ENCODE measurements around the gene ERICH6.

ERICH6 gene

DNA sequence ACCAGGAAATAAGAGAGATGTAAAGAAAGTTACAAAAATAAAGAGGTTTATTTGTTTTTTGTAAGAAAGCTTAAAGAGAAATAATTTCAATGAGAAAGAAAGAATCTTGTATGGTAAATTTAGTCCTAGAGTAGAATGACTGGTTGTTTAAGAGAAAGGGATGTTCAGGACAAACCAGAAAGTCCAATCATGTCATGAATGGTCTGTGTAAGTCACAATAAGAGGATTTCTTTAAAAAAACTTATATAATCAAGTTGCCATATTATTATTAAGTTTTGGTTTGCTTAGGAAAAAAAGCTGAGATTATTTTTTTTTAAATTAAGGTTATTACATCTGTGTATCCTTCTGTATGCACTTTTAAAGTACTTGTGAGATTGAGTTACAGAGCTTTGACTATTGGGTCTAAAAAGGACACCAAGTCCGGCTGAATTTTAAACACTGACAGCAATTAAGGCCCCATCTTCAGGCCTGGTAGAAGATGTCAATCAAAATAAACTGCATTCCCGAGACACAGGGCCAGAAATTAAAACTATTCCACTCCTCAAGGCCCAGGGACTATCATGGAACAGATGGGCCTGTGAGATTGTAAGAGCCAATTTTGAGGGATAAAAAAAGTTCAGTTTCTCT lies 12.2 kb downstream of the ERICH6 start:
- in situ Hi-C loops (cut with HindIII; ENCODE audit: low pct_unique_long_range_greater_than_20kb, low sequenced_read_pairs) = no loop called here
- no peak for DNase-seq (ENCODE audit: low read depth in 1 of 2, low spot score in 1 of 2)
- TF ChIP-seq JUND (IDR thresholded peaks at IDR 0.05; ENCODE audit: low read depth) = no peak

- no peak for DNase-seq (ENCODE audit: low read depth in 1 of 2, low spot score in 1 of 2)
- no peak for TF ChIP-seq JUND (IDR thresholded peaks at IDR 0.05; ENCODE audit: low read depth)
- in situ Hi-C loops (cut with HindIII; ENCODE audit: low pct_unique_long_range_greater_than_20kb, low sequenced_read_pairs) = no loop called here
These were observed 16.1 kb downstream of the ERICH6 start for GRCh38 chr3:150687613-150688012.

GRCh38 chr3:150682824-150683223 lies 20.9 kb downstream of the ERICH6 start:
- TF ChIP-seq JUND (IDR thresholded peaks at IDR 0.05; ENCODE audit: low read depth) = no peak
- no peak for DNase-seq (ENCODE audit: low read depth in 1 of 2, low spot score in 1 of 2)
- in situ Hi-C loops (cut with HindIII; ENCODE audit: low pct_unique_long_range_greater_than_20kb, low sequenced_read_pairs) = no loop called here

- in situ Hi-C loops (cut with HindIII; ENCODE audit: low pct_unique_long_range_greater_than_20kb, low sequenced_read_pairs) = no loop called here
- DNase-seq (ENCODE audit: low read depth in 1 of 2, low spot score in 1 of 2) = no peak
- TF ChIP-seq JUND (IDR thresholded peaks at IDR 0.05; ENCODE audit: low read depth) = no peak
These were observed 21.4 kb downstream of the ERICH6 start for GRCh38 chr3:150682279-150682678.

- in situ Hi-C loops (cut with HindIII; ENCODE audit: low pct_unique_long_range_greater_than_20kb, low sequenced_read_pairs) = no loop called here
These were observed 22.7 kb downstream of the ERICH6 start for GRCh38 chr3:150681057-150681456.

GRCh38 chr3:150680562-150680961 lies 23.2 kb downstream of the ERICH6 start:
- in situ Hi-C loops (cut with HindIII; ENCODE audit: low pct_unique_long_range_greater_than_20kb, low sequenced_read_pairs) = no loop called here
- no peak for TF ChIP-seq JUND (IDR thresholded peaks at IDR 0.05; ENCODE audit: low read depth)
- no peak for DNase-seq (ENCODE audit: low read depth in 1 of 2, low spot score in 1 of 2)

More at GRCh38 chr3:150681057-150681456, 22.7 kb downstream of the ERICH6 start:
- no peak for TF ChIP-seq JUND (IDR thresholded peaks at IDR 0.05; ENCODE audit: low read depth)
- DNase-seq (ENCODE audit: low read depth in 1 of 2, low spot score in 1 of 2) = no peak

GRCh38 chr3:150675587-150675986 lies 28.1 kb downstream of the ERICH6 start:
- in situ Hi-C loops (cut with HindIII; ENCODE audit: low pct_unique_long_range_greater_than_20kb, low sequenced_read_pairs) = no loop called here
- no peak for DNase-seq (ENCODE audit: low read depth in 1 of 2, low spot score in 1 of 2)
- TF ChIP-seq JUND (IDR thresholded peaks at IDR 0.05; ENCODE audit: low read depth) = no peak

GRCh38 chr3:150673966-150674365 lies 29.8 kb downstream of the ERICH6 start:
- in situ Hi-C loops (cut with HindIII; ENCODE audit: low pct_unique_long_range_greater_than_20kb, low sequenced_read_pairs) = no loop called here
- DNase-seq (ENCODE audit: low read depth in 1 of 2, low spot score in 1 of 2) = no peak
- no peak for TF ChIP-seq JUND (IDR thresholded peaks at IDR 0.05; ENCODE audit: low read depth)

DNA sequence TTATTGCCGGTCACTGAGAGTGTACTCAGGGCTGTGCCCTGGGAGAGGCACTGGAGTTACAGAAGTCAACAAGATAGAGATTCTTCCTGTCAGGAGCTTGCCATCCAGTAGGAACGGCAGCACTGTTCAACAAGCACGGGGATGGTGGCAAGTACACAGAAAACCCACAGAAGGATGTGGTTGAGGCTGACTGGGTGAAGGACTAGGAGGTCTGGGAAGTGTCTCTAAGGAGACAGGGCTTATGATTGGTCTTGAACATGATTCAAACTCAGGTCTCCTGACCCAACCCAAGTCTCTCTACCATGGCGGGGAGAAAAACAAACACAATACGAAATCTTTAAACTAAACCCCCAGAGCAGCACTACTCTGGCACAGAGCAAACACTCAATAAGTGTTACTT lies 37.6 kb downstream of the ERICH6 start:
- no peak for TF ChIP-seq JUND (IDR thresholded peaks at IDR 0.05; ENCODE audit: low read depth)
- DNase-seq (ENCODE audit: low read depth in 1 of 2, low spot score in 1 of 2) = no peak
- in situ Hi-C loops (cut with HindIII; ENCODE audit: low pct_unique_long_range_greater_than_20kb, low sequenced_read_pairs) = no loop called here

- DNase-seq (ENCODE audit: low read depth in 1 of 2, low spot score in 1 of 2) = no peak
- in situ Hi-C loops (cut with HindIII; ENCODE audit: low pct_unique_long_range_greater_than_20kb, low sequenced_read_pairs) = no loop called here
- no peak for TF ChIP-seq JUND (IDR thresholded peaks at IDR 0.05; ENCODE audit: low read depth)
These were observed 40.3 kb downstream of the ERICH6 start for GRCh38 chr3:150663461-150663860.

- no peak for DNase-seq (ENCODE audit: low read depth in 1 of 2, low spot score in 1 of 2)
- in situ Hi-C loops (cut with HindIII; ENCODE audit: low pct_unique_long_range_greater_than_20kb, low sequenced_read_pairs) = no loop called here
- no peak for TF ChIP-seq JUND (IDR thresholded peaks at IDR 0.05; ENCODE audit: low read depth)
These were observed 41.1 kb downstream of the ERICH6 start for GRCh38 chr3:150662410-150663200.

- DNase-seq (ENCODE audit: low read depth in 1 of 2, low spot score in 1 of 2) = no peak
- no peak for TF ChIP-seq JUND (IDR thresholded peaks at IDR 0.05; ENCODE audit: low read depth)
- in situ Hi-C loops (cut with HindIII; ENCODE audit: low pct_unique_long_range_greater_than_20kb, low sequenced_read_pairs) = no loop called here
These were observed 47.4 kb downstream of the ERICH6 start for GRCh38 chr3:150656316-150656715.

- DNase-seq (ENCODE audit: low read depth in 1 of 2, low spot score in 1 of 2) = no peak
- TF ChIP-seq JUND (IDR thresholded peaks at IDR 0.05; ENCODE audit: low read depth) = no peak
- in situ Hi-C loops (cut with HindIII; ENCODE audit: low pct_unique_long_range_greater_than_20kb, low sequenced_read_pairs) = no loop called here
These were observed 50.6 kb downstream of the ERICH6 start for GRCh38 chr3:150653110-150653561.
